Esophagus muscularis mucosa (tissue), 2 donors: ENCODE measurements around the gene CXorf58.

Experiments used
- EP300 ChIP-seq: sonication (generic); formaldehyde crosslinking; IDR thresholded peaks from one replicate; pipeline ENCODE4 v1.6.1; 2017; ENCODE audit warnings: antibody characterized with exemption
- POLR2A ChIP-seq: fragments of 450-650 bp; IDR thresholded peaks from one replicate; pipeline ENCODE4 v1.6.1; 2017; ENCODE audit warnings: antibody characterized with exemption, moderate library complexity, mild to moderate bottlenecking, low read depth

DNA sequence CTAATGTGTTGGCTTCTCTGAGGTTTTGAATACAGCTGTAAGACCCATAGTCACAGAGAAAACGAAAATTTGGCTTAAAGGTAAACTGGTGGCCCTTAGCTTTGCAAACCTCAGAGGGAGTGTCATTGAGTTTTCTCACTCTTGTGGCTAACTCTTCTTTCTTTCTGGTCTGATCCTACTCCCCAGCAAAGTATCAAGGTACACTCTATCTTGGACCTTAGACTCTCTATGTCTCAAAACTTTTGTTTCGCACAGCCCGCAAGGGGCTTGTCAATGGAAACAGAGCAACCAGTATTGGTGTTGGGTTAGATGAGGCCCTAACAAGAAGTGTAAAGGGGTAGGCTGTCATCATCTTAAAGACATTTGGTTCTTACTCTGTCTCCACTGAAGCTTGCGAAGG lies 19.9 kb upstream of the CXorf58 start:
- TF ChIP-seq EP300 (no peak), POLR2A (no peak)
